GM18909 (cell line): ENCODE data around the gene CHURC1.

Experiments used
- ATAC-seq: cut with Tn5 transposase; IDR thresholded peaks from one replicate; pipeline ENCODE4 v1.9.1; 2021; ENCODE audit warnings: mild to moderate bottlenecking; ENCODE audit not compliant: unreplicated experiment, poor library complexity

CHURC1 gene

DNA sequence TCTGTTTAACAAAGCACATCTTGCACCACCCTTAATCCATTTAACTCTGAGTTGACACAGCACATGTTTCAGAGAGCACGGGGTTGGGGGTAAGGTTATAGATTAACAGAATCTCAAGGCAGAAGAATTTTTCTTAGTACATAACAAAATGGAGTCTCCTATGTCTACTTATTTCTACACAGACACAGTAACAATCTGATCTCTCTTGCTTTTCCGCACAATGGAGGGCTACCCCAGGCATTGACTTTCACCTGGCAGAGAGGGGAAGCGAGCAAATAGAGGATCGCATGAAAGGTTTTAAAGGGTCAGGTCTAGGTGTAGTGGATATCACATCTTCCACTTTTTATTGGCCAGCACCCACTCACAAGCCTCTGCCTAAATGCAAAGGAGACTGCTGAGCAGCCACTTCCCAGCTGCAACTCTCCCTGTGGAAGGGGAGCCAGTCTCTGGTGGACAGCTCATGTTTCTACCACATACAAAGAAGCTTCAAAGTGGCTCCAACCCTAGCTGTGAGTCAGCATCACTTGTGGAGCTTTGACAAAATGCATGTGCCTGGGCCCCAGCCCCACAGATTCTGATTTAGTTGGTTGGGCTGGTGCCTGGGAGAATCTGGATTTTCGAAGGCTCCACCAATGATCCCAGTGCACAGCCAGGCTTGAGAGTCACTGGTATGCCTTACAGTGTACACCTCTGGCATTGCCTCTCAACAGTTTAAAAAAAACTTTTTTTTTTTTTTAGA lies 65.2 kb downstream of the CHURC1 start:
- no peak for ATAC-seq

DNA sequence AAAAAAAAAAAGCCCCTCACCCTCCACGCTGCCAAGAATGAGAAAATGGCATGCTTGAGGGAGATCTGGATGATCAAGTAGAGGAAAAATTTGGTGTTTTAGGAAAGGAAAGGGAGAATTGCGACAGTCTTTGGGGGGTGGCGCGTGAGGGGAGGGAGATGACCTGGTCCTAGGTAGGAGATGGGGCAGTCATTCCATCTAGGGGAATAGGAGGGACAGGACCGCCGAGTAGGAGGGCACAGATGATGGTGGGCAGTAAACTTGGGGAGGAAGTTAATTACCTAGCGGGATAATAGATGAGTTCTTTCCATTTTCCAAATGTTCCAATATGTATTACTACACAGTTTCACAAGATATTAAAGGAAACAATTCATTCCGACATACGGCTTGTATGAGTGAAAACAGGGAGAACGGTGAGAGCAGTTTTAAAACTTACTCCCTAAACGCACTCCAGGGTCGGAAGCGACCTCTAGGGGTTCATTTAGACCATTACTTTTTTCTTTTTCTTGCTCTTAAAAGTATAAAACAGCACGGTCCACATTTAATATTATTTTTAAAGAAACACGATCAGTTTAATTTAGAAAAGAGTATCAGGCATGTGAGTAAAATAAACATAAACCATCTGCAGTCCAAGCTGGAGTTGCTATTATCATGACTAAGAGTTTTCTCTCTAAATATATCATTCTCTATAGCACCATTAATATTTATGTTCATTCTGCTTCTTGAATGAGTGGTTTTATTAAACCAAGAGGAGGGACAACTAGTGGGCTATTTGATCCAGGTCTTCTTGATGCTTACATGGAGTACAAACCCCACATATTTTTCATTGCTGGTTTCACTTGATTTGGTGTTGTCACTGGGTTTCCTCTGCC lies 69.4 kb downstream of the CHURC1 start:
- ATAC-seq, result no peak
